K562 (cell line): ENCODE results near the gene INCA1. TPM values are rescaled to one million over a fixed set of nuclear protein-coding genes. Genes with fewer than 3 reads are reported as not detected.

Experiments used
- CBFB ChIP-seq: sonication (generic); formaldehyde crosslinking; IDR thresholded peaks from 2 replicates; pipeline ENCODE4 v1.4.0; 2020; ENCODE audit warnings: mild to moderate bottlenecking, missing genetic modification reagents
- CC2D1A ChIP-seq: fragments of 450-650 bp; IDR thresholded peaks from 2 replicates; pipeline ENCODE4 v1.6.1; 2017; ENCODE audit warnings: mild to moderate bottlenecking
- CCNT2 ChIP-seq: IDR thresholded peaks from 2 replicates; pipeline ENCODE4 v1.6.1; 2011; ENCODE audit warnings: borderline replicate concordance, low read depth, mild to moderate bottlenecking, moderate library complexity, mixed read lengths, low read length; ENCODE audit not compliant: insufficient read length; ENCODE audit errors: extremely low read depth
- CEBPG ChIP-seq, 3 experiments: fragments of 200-800 bp in 1 of 3; sonication (Bioruptor generic) in 1 of 3; sonication (generic) in 1 of 3; formaldehyde crosslinking in 1 of 3; IDR thresholded peaks in 2 of 3; conservative IDR thresholded peaks in 1 of 3; 2 replicates each; pipeline versions ENCODE4 v1.6.1 to v1.8.0; 2016 to 2022; ENCODE audit warnings: missing compliant biosample characterization in 2 of 3, missing genetic modification characterization in 2 of 3, mild to moderate bottlenecking in 1 of 3, missing genetic modification reagents in 1 of 3
- CHD1 ChIP-seq: fragments of 200-600 bp; sonication (generic); IDR thresholded peaks from one replicate; pipeline ENCODE4 v1.6.1; 2012; ENCODE audit warnings: mild to moderate bottlenecking, moderate library complexity, low read length, inconsistent platforms
- E2F3 ChIP-seq: fragments of 250-450 bp; sonication (Bioruptor Pico); IDR thresholded peaks from 2 replicates; pipeline ENCODE4 v1.4.0; 2020; ENCODE audit warnings: mild to moderate bottlenecking
- ELF4 ChIP-seq: fragments of 450-650 bp; formaldehyde crosslinking; IDR thresholded peaks from 2 replicates; pipeline ENCODE4 v1.4.0; 2022; ENCODE audit warnings: missing genetic modification characterization
- ETV5 ChIP-seq: sonication (generic); formaldehyde crosslinking; IDR thresholded peaks from 2 replicates; pipeline ENCODE4 v1.4.0; 2020; ENCODE audit warnings: low read depth, mild to moderate bottlenecking, missing genetic modification reagents
- GABPB1 ChIP-seq: sonication (generic); formaldehyde crosslinking; IDR thresholded peaks from 2 replicates; pipeline ENCODE4 v1.8.0; 2022; ENCODE audit warnings: mild to moderate bottlenecking, missing genetic modification reagents
- GATAD2B ChIP-seq: fragments of 450-650 bp; IDR thresholded peaks from 2 replicates; pipeline ENCODE4 v1.6.1; 2017; ENCODE audit warnings: mild to moderate bottlenecking, borderline replicate concordance
- HMGN3 ChIP-seq: IDR thresholded peaks from 2 replicates; pipeline ENCODE4 v1.6.1; 2011; ENCODE audit warnings: borderline replicate concordance, low read depth, mild to moderate bottlenecking, mixed read lengths, low read length; ENCODE audit not compliant: insufficient read length; ENCODE audit errors: extremely low read depth
- KLF13 ChIP-seq: fragments of 450-650 bp; IDR thresholded peaks from 2 replicates; pipeline ENCODE4 v1.6.1; 2016; ENCODE audit warnings: missing genetic modification characterization, low read depth, mild to moderate bottlenecking, missing compliant biosample characterization, moderate library complexity, borderline replicate concordance
- MAZ ChIP-seq, 2 experiments: fragments of 450-650 bp in 1 of 2; sonication (generic) in 1 of 2; formaldehyde crosslinking; IDR thresholded peaks in 1 of 2; conservative IDR thresholded peaks in 1 of 2; 2 replicates each; pipeline versions ENCODE4 v1.4.0 to v1.5.0; 2020; ENCODE audit warnings: mild to moderate bottlenecking in 1 of 2, missing genetic modification reagents in 1 of 2
- NCOR1 ChIP-seq: fragments of 450-650 bp; IDR thresholded peaks from 2 replicates; pipeline ENCODE4 v1.6.1; 2016; ENCODE audit warnings: mild to moderate bottlenecking, moderate library complexity
- POLR3A ChIP-seq: IDR thresholded peaks from 2 replicates; pipeline ENCODE4 v1.6.1; 2011; ENCODE audit warnings: borderline replicate concordance, mild to moderate bottlenecking, moderate library complexity; ENCODE audit not compliant: insufficient read length, insufficient read depth; ENCODE audit errors: extremely low read depth
- RBM34 ChIP-seq: fragments of 200-400 bp; formaldehyde crosslinking; IDR thresholded peaks from 2 replicates; pipeline ENCODE4 v1.6.1; 2018; ENCODE audit warnings: low read length, borderline replicate concordance; ENCODE audit not compliant: insufficient read depth
- SIRT6 ChIP-seq: IDR thresholded peaks from one replicate; pipeline ENCODE4 v1.6.1; 2012; ENCODE audit warnings: low read depth, mild to moderate bottlenecking, control low read depth, inconsistent platforms, low read length, moderate library complexity
- TCF7 ChIP-seq: sonication (generic); IDR thresholded peaks from 2 replicates; pipeline ENCODE4 v1.6.1; 2016; ENCODE audit warnings: antibody characterized with exemption, borderline replicate concordance
- ZNF311 ChIP-seq: fragments of 250-450 bp; sonication (Bioruptor Pico); IDR thresholded peaks from 2 replicates; pipeline ENCODE4 v1.4.0; 2020; ENCODE audit warnings: mild to moderate bottlenecking, moderate library complexity
- ZNF354B ChIP-seq: fragments of 250-450 bp; sonication (Bioruptor Pico); IDR thresholded peaks from 2 replicates; pipeline ENCODE4 v1.4.0; 2020
- ZNF717 ChIP-seq: fragments of 250-450 bp; sonication (Bioruptor Pico); IDR thresholded peaks from 2 replicates; pipeline ENCODE4 v1.5.0; 2021
- polyA plus RNA-seq, 8 experiments: library from polyadenylated mRNA; depleted of rRNA in 4 of 8; stranded (reverse) in 5 of 8; unstranded in 3 of 8; fragments of >200 nt; fragmentation: Nextera tagmentation in 2 of 8; fragmentation: Illumina TruSeq in 1 of 8; extraction: Ambion mirVana in 2 of 8; extraction: Trizol in 1 of 8; gene quantifications; 2 replicates each; pipeline versions ENCODE4 v1.2.1 to v1.2.3, GENCODE V29; 2011 to 2014; ENCODE audit warnings: inconsistent platforms in 1 of 8, missing spikeins in 1 of 8
- total RNA-seq, 7 experiments: library from RNA; depleted of rRNA in 6 of 7; stranded (reverse); fragments of >200 nt in 6 of 7; fragmentation: Illumina TruSeq in 2 of 7; extraction: Trizol in 2 of 7; gene quantifications; 2 replicates each; pipeline versions ENCODE4 v1.2.1 to v1.2.3, GENCODE V29; 2011 to 2021; ENCODE audit warnings: low replicate concordance in 1 of 7
- TF ChIP-seq, protein P1 (sequence below): fragments of 450-650 bp; formaldehyde crosslinking; IDR thresholded peaks from 2 replicates; pipeline ENCODE4 v1.4.0; 2022; ENCODE audit warnings: missing genetic modification characterization
- TF ChIP-seq, protein P2 (sequence below): fragments of 450-650 bp; IDR thresholded peaks from 2 replicates; pipeline ENCODE4 v1.6.1; 2016; ENCODE audit warnings: low read depth, mild to moderate bottlenecking, moderate library complexity
- TF ChIP-seq, protein P3 (sequence below): fragments of 250-450 bp; sonication (Bioruptor Pico); IDR thresholded peaks from 2 replicates; pipeline ENCODE4 v1.9.0; 2021; ENCODE audit warnings: mild to moderate bottlenecking, inconsistent platforms

Gene INCA1
- total and polyA plus RNA-seq, 9 of the 15 experiments (the other 6 are each of a cell fraction or from before 2014, with no cell fraction given) = 0.08 to 0.50 (median 0.13) TPM; not detected in 4

DNA sequence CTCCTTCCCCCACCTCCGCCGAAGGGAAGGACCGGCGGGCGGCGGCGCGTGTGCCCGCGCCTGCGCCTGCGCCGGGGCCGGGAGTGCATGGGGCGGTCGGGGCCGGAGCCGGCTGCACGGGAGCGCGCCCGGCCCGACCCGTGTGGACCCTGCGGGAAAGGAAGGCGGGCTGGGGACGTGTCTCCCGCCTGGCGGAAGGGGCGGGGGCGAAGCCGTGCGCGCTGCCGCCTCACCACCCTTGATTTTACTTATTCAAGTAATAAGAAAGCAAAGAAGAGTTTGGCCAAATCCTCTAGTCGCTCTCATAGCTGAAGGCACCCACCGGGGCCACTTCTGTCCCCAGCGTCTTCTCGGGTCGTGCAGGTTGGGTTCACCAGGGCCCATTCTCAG, 48.4 kb downstream of the INCA1 start (continued):
- no peak for TF ChIP-seq TCF7
- no peak for TF ChIP-seq NCOR1
- no peak for TF ChIP-seq ZNF354B (CRISPR knock-in tag)
- no peak for TF ChIP-seq ZNF311 (CRISPR knock-in tag)
- no peak for TF ChIP-seq ETV5 (CRISPR knock-in tag)
- TF ChIP-seq ELF4 (CRISPR knock-in tag) = no peak
- peak; percentile 45 for TF ChIP-seq HMGN3
- no peak for TF ChIP-seq SIRT6
- no peak for TF ChIP-seq KLF13 (tag)
- peak; percentile 62 for TF ChIP-seq CCNT2
- peak; percentile 39; the same call in 1 of the 2 replicates for TF ChIP-seq GATAD2B
- no peak for TF ChIP-seq E2F3
- TF ChIP-seq, protein P1, sequence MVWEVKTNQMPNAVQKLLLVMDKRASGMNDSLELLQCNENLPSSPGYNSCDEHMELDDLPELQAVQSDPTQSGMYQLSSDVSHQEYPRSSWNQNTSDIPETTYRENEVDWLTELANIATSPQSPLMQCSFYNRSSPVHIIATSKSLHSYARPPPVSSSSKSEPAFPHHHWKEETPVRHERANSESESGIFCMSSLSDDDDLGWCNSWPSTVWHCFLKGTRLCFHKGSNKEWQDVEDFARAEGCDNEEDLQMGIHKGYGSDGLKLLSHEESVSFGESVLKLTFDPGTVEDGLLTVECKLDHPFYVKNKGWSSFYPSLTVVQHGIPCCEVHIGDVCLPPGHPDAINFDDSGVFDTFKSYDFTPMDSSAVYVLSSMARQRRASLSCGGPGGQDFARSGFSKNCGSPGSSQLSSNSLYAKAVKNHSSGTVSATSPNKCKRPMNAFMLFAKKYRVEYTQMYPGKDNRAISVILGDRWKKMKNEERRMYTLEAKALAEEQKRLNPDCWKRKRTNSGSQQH (CRISPR knock-in tag) = no peak
- TF ChIP-seq POLR3A = no peak
- TF ChIP-seq CEBPG (CRISPR knock-in tag; IDR thresholded peaks at IDR 0.05) = no peak
- TF ChIP-seq CEBPG (tag; conservative IDR thresholded peaks at IDR 0.05 in 1 of 2, IDR thresholded peaks at IDR 0.05 in 1 of 2) = peak in 1 of 2 experiments; percentile 2; a peak in 1 of 4 replicates
- no peak for TF ChIP-seq ZNF717 (CRISPR knock-in tag)
- peak in 1 of 2 experiments; percentile 2; a peak in 1 of 4 replicates for TF ChIP-seq MAZ (CRISPR knock-in tag; conservative IDR thresholded peaks at IDR 0.05 in 1 of 2, IDR thresholded peaks at IDR 0.05 in 1 of 2)
- no peak for TF ChIP-seq CBFB
- no peak for TF ChIP-seq GABPB1
- no peak for TF ChIP-seq RBM34
- no peak for TF ChIP-seq CC2D1A
- peak; percentile 43 for TF ChIP-seq CHD1
- TF ChIP-seq, protein P2, sequence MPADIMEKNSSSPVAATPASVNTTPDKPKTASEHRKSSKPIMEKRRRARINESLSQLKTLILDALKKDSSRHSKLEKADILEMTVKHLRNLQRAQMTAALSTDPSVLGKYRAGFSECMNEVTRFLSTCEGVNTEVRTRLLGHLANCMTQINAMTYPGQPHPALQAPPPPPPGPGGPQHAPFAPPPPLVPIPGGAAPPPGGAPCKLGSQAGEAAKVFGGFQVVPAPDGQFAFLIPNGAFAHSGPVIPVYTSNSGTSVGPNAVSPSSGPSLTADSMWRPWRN = no peak
- TF ChIP-seq, protein P3, sequence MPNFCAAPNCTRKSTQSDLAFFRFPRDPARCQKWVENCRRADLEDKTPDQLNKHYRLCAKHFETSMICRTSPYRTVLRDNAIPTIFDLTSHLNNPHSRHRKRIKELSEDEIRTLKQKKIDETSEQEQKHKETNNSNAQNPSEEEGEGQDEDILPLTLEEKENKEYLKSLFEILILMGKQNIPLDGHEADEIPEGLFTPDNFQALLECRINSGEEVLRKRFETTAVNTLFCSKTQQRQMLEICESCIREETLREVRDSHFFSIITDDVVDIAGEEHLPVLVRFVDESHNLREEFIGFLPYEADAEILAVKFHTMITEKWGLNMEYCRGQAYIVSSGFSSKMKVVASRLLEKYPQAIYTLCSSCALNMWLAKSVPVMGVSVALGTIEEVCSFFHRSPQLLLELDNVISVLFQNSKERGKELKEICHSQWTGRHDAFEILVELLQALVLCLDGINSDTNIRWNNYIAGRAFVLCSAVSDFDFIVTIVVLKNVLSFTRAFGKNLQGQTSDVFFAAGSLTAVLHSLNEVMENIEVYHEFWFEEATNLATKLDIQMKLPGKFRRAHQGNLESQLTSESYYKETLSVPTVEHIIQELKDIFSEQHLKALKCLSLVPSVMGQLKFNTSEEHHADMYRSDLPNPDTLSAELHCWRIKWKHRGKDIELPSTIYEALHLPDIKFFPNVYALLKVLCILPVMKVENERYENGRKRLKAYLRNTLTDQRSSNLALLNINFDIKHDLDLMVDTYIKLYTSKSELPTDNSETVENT (CRISPR knock-in tag) = no peak; the same call in 1 of the 2 replicates
